GM12875 (cell line): ENCODE results near the gene SLC34A1.
"Not testable (repeated sequence)": the region's sequence is repeated elsewhere in the genome, so short reads cannot be mapped to it uniquely, and the experiment has no call there.

Experiments
- H3K4me3 ChIP-seq: one replicate; pipeline ENCODE4 v1.5.1; 2011; ENCODE audit warnings: low read depth, low read length, control low read depth
- CTCF ChIP-seq: IDR thresholded peaks from 2 replicates; pipeline ENCODE4 v1.5.1; 2011; ENCODE audit warnings: low read depth, mild to moderate bottlenecking, control low read depth, inconsistent platforms, low read length, moderate library complexity, borderline replicate concordance; ENCODE audit not compliant: insufficient read depth

The SLC34A1 gene

GRCh38 chr5:177371120-177372033 is 12.9 kb upstream of the SLC34A1 start:
- H3K4me3 ChIP-seq, result no peak overlapping the region
- no peak for TF ChIP-seq CTCF

GRCh38 chr5:177372034-177372896 is 12.0 kb upstream of the SLC34A1 start:
- H3K4me3 ChIP-seq, result no peak overlapping the region
- TF ChIP-seq CTCF, result no peak

- H3K4me3 ChIP-seq, result no peak overlapping the region
- no peak for TF ChIP-seq CTCF
These were observed 11.3 kb upstream of the SLC34A1 start for GRCh38 chr5:177372910-177373309.

- H3K4me3 ChIP-seq, result no peak overlapping the region
- no peak for TF ChIP-seq CTCF
These were observed 10.4 kb upstream of the SLC34A1 start for GRCh38 chr5:177373806-177374205.

GRCh38 chr5:177374211-177374610 is 10.0 kb upstream of the SLC34A1 start:
- no peak for TF ChIP-seq CTCF
- H3K4me3 ChIP-seq, result no peak overlapping the region

- not testable (repeated sequence) for H3K4me3 ChIP-seq
These were observed 8.7 kb upstream of the SLC34A1 start for GRCh38 chr5:177375516-177375915.

GRCh38 chr5:177376107-177376506 is 8.1 kb upstream of the SLC34A1 start:
- no peak for TF ChIP-seq CTCF
- no peak overlapping the region for H3K4me3 ChIP-seq
